ENCODE measurements around the gene FBXL17. TPM values are rescaled to one million over a fixed set of nuclear protein-coding genes. Genes with fewer than 3 reads are reported as not detected.

The FBXL17 gene
- total RNA-seq, 1 experiment from 2014 or later = 5.3 TPM

DNA sequence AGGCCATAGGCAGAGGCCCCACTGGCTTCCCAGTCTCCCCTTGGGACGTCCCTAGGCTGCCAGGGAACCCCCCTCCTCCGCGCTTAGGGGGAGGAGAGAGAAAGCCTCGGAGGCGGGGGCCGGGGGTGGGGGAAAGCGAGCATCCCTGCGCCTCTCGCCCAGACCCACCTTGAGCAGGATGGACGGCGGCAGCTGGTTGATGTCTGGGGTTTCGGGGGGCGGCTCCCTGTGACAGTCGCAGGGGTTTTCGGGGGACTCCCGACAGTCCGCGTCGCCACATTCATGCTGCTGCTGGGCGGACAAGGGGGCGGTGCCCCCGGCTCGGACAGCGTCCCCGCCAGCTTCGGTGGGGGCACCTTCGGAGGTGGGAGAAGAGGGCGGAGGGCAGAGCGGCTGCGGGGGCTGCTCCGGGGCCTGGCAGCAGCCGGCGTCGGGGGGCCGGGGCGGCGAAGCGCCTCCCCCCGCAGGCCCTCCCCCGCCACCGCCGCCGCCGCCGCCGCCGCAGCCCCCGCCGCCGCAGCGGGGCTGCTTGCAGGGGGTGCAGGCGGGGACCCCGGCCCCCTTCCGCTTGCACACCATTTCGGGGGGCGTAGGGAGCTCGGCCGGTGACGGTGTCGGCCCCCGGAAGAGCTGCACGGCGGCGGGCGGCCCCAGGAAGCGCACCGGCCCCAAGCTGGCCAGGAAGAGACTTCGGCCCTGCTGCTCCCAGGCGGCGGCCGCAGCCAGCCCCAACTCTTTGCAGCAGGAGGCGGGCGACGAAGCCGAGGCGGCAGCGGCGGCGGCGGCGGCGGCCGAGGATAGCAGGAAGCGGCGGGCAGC, 1.2 kb downstream of the FBXL17 start:
- Mint-ChIP-seq H3K27ac (0 out of 7 replicates have a peak overlapping the region, but pooled peaks of 1 of the 3 experiments have one; percentile 81), H3K9me3 (peaks cover 6 to 7% of the 10 kb centered on the region in 2 experiments; a peak in 4 of 5 replicates), H3K4me1 (peaks cover 21 to 30% of the 10 kb centered on the region in 2 experiments), H3K27me3 (ENCODE audit: low read depth) (no peaks in the 10 kb centered on the region), H3K36me3 (ENCODE audit: insufficient read depth in 1 of 3, low read depth in 3 of 3) (peaks cover 3 to 4% (median 4%) of the 10 kb centered on the region in 3 experiments), H3K4me3 (peak overlapping the region; percentile 86 to 90)
- no peak overlapping the region for H2AFZ ChIP-seq (ENCODE audit: low read length)
- peak; percentile 72 for DNase-seq
- TF ChIP-seq, protein P1, sequence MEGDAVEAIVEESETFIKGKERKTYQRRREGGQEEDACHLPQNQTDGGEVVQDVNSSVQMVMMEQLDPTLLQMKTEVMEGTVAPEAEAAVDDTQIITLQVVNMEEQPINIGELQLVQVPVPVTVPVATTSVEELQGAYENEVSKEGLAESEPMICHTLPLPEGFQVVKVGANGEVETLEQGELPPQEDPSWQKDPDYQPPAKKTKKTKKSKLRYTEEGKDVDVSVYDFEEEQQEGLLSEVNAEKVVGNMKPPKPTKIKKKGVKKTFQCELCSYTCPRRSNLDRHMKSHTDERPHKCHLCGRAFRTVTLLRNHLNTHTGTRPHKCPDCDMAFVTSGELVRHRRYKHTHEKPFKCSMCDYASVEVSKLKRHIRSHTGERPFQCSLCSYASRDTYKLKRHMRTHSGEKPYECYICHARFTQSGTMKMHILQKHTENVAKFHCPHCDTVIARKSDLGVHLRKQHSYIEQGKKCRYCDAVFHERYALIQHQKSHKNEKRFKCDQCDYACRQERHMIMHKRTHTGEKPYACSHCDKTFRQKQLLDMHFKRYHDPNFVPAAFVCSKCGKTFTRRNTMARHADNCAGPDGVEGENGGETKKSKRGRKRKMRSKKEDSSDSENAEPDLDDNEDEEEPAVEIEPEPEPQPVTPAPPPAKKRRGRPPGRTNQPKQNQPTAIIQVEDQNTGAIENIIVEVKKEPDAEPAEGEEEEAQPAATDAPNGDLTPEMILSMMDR (conservative IDR thresholded peaks at IDR 0.05) = no peak
- H2AK5ac ChIP-seq (ENCODE audit: insufficient read length, low read length) = no peak overlapping the region
- peaks cover 5% of the 10 kb centered on the region for H3K23me2 ChIP-seq (ENCODE audit: insufficient read length, low read depth, low read length, poor library complexity, severe bottlenecking)
- no peak overlapping the region for H4K91ac ChIP-seq (ENCODE audit: insufficient read length, low read depth, low read length)
- H2BK20ac ChIP-seq (ENCODE audit: low read depth, low read length, poor library complexity, severe bottlenecking) = no peak overlapping the region
- H3T11ph ChIP-seq (ENCODE audit: low read length) = no peak overlapping the region
- peak overlapping the region; percentile 95 for H3K14ac ChIP-seq (ENCODE audit: insufficient read depth, low read length)
- no peaks in the 10 kb centered on the region for H3K79me1 ChIP-seq (ENCODE audit: insufficient read depth, low read depth, low read length, poor library complexity, severe bottlenecking)
- H2BK120ac ChIP-seq (ENCODE audit: low read depth, low read length, poor library complexity, severe bottlenecking) = no peak overlapping the region
- no peak overlapping the region for H3K18ac ChIP-seq (ENCODE audit: insufficient read length, low read depth, low read length)
- no peak overlapping the region for H3K23ac ChIP-seq (ENCODE audit: insufficient read length, low read depth, low read length)
- no peak overlapping the region for H3K4ac ChIP-seq (ENCODE audit: low read depth, low read length)
- H3K4me2 ChIP-seq (ENCODE audit: insufficient read depth, insufficient read length, low read length) = peak overlapping the region; percentile 63
- no peaks in the 10 kb centered on the region for H3K27me3 ChIP-seq (ENCODE audit: insufficient read depth, low read length)
- H3K27ac ChIP-seq (ENCODE audit: insufficient read length, low read depth, low read length) = no peak overlapping the region
- no peak overlapping the region for H2BK5ac ChIP-seq (ENCODE audit: insufficient read length, low read length)
- no peak overlapping the region for H3K9ac ChIP-seq (ENCODE audit: extremely low read depth, insufficient read length, low read length)
- no peak overlapping the region for H2BK15ac ChIP-seq (ENCODE audit: low read depth, low read length)
- no peaks in the 10 kb centered on the region for H3K9me3 ChIP-seq (ENCODE audit: control insufficient read depth, low read depth, low read length)
- no peaks in the 10 kb centered on the region for H4K20me1 ChIP-seq (ENCODE audit: control insufficient read depth, insufficient read depth, insufficient read length)
- no peak overlapping the region for H4K8ac ChIP-seq (replicated peaks; ENCODE audit: insufficient read length, low read depth, low read length)
- H3K4me1 ChIP-seq (ENCODE audit: insufficient read depth, low read length) = 0 out of 2 replicates have a peak, but pooled peaks cover 3% of the 10 kb centered on the region
- no CpG with 5 or more reads among the region's 85 CpGs for whole genome bisulfite sequencing (ENCODE audit: extremely low coverage, insufficient read length, low lambda C conversion rate)
- H3K56ac ChIP-seq (ENCODE audit: insufficient read length, low read depth, low read length) = no peak overlapping the region
- H4K5ac ChIP-seq (ENCODE audit: insufficient read length, low read depth, low read length) = no peak overlapping the region
- no peak overlapping the region for H2BK12ac ChIP-seq (ENCODE audit: insufficient read length, low read depth, low read length)
- no peaks in the 10 kb centered on the region for H3K79me2 ChIP-seq (ENCODE audit: insufficient read depth, low read length)
